ENCODE measurements around the gene PCK1.

PCK1 gene

GRCh38 chr20:57589728-57590484 lies 29.0 kb downstream of the PCK1 start:
- no peak for TF ChIP-seq SIN3A (IDR thresholded peaks at IDR 0.05; ENCODE audit: borderline replicate concordance, insufficient read depth, low read length)
- TF ChIP-seq TAF1 (IDR thresholded peaks at IDR 0.05; ENCODE audit: borderline replicate concordance, insufficient read depth, low read length), result no peak

GRCh38 chr20:57590485-57591288 lies 29.8 kb downstream of the PCK1 start:
- no peak for TF ChIP-seq TAF1 (IDR thresholded peaks at IDR 0.05; ENCODE audit: borderline replicate concordance, insufficient read depth, low read length)
- no peak for TF ChIP-seq POLR2AphosphoS5 (IDR thresholded peaks at IDR 0.05; ENCODE audit: low read depth, low read length)

DNA sequence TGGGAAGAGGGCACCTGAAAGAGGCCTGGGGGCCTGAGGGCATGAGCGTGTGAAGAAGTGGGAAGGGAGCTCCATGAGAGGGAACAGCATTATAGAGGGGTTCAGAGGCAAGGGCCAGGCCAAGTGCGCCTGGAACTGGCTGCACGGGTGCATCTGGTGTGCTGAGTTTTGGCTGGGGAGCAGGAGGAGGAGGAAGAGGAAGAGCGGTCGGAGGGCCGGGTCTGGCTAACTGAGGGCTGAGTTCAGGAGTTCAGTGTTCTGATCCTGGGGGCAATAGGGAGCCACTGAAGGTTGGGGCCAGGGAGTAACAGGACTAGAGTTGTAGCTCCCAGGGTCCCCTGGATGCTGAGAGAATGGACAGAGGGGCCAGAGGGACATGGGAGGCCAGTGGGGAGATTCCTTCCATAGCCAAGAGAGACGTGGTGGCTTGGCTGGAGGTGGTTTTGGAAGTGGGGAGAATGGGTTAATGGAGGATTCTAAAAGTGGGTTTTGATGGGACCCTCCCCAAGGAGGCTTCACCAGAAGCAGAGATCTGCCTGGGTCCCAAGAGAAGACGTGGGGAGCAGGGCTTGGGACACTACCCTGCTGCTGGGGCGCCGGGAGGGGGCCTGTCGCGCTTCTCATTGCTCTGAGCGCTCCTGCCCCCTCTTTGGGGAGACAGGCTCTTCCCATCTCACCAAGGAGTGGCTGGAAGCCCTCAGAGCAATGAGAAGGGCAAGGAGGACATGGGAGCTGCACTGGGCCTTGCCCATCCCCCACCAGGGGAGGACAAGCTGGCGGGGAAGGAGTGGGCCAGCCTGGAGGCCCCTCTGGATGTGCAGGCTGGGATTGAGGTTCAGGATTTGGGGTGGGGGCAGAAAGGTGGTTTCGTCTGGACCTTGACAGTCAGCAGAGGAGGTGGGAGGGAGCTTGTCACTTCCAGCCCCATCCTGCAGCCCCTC lies 30.6 kb downstream of the PCK1 start:
- no peak for TF ChIP-seq SIN3A (IDR thresholded peaks at IDR 0.05; ENCODE audit: borderline replicate concordance, insufficient read depth, low read length)
- no peak for TF ChIP-seq REST (IDR thresholded peaks at IDR 0.05; ENCODE audit: insufficient read depth in 1 of 2, low read depth in 2 of 2, low read length in 2 of 2)
- no peak for TF ChIP-seq FOXP2 (optimal IDR thresholded peaks at IDR 0.05; ENCODE audit: borderline replicate concordance, extremely low read depth, extremely low read length, insufficient read depth)
- no peak for TF ChIP-seq POLR2AphosphoS5 (IDR thresholded peaks at IDR 0.05; ENCODE audit: low read depth, low read length)
- no peak for TF ChIP-seq TAF1 (IDR thresholded peaks at IDR 0.05; ENCODE audit: borderline replicate concordance, insufficient read depth, low read length)

DNA sequence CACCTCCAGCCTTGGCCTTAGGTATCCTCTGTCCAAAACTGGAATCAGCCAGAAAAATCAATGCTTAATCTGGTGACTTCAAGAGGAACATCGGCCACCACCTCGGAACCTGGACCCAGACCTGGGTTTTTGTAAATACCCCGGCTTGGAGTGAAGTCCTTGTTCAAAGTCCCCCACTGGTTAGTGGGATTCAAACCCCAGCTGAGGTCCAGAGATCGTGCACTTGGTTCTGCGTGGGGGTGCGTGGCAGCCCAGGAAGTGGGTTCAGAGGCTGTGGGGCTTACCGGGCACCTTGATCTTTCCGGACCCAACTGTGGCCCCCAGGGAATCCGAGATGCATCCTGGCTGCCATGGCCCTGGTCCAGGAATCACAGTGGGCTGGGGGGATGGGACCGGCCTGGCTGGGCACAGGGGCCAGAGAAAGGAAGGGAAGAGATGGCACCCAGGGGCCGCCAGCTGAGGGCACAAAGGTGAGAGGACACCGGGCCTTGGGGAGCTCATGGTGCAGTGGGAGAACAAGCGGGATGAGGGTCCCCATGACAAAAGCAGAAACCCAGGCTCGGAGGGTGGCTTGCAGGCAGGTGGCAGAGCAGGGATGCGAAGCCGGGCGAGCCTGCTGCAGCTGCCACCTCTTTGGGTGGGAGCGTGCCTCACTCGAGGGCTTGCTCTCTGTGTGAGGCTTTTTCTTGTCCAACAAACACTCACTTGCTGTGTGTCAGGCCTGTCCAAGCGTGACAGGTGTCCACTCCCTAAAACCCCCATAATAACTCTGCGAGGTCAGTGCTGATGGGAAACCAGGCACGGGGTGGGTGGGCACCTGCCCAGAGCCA lies 31.6 kb downstream of the PCK1 start:
- TF ChIP-seq REST (IDR thresholded peaks at IDR 0.05; ENCODE audit: insufficient read depth in 1 of 2, low read depth in 2 of 2, low read length in 2 of 2) (no peak), FOXP2 (optimal IDR thresholded peaks at IDR 0.05; ENCODE audit: borderline replicate concordance, extremely low read depth, extremely low read length, insufficient read depth) (no peak), TAF1 (IDR thresholded peaks at IDR 0.05; ENCODE audit: borderline replicate concordance, insufficient read depth, low read length) (no peak), POLR2AphosphoS5 (IDR thresholded peaks at IDR 0.05; ENCODE audit: low read depth, low read length) (no peak), SIN3A (IDR thresholded peaks at IDR 0.05; ENCODE audit: borderline replicate concordance, insufficient read depth, low read length) (no peak)

GRCh38 chr20:57593134-57593886 lies 32.4 kb downstream of the PCK1 start:
- TF ChIP-seq TAF1 (IDR thresholded peaks at IDR 0.05; ENCODE audit: borderline replicate concordance, insufficient read depth, low read length) (no peak), REST (IDR thresholded peaks at IDR 0.05; ENCODE audit: insufficient read depth in 1 of 2, low read depth in 2 of 2, low read length in 2 of 2) (no peak), SIN3A (IDR thresholded peaks at IDR 0.05; ENCODE audit: borderline replicate concordance, insufficient read depth, low read length) (no peak), POLR2AphosphoS5 (IDR thresholded peaks at IDR 0.05; ENCODE audit: low read depth, low read length) (no peak), FOXP2 (optimal IDR thresholded peaks at IDR 0.05; ENCODE audit: borderline replicate concordance, extremely low read depth, extremely low read length, insufficient read depth) (no peak)
